Lower leg skin (tissue), 3 donors: ENCODE measurements around the gene CDH16.

Experiments
- CTCF ChIP-seq, 3 donors: fragments of 450-650 bp; IDR thresholded peaks; one replicate each; pipeline ENCODE4 v1.5.1; 2016; ENCODE audit warnings: antibody characterized with exemption in 3 of 3, mild to moderate bottlenecking in 3 of 3, moderate library complexity in 2 of 3
- POLR2A ChIP-seq, 2 donors: fragments of 450-650 bp; IDR thresholded peaks; one replicate each; pipeline ENCODE4 v1.6.1; 2016 to 2017; ENCODE audit warnings: antibody characterized with exemption in 2 of 2, mild to moderate bottlenecking in 1 of 2, moderate library complexity in 1 of 2

DNA sequence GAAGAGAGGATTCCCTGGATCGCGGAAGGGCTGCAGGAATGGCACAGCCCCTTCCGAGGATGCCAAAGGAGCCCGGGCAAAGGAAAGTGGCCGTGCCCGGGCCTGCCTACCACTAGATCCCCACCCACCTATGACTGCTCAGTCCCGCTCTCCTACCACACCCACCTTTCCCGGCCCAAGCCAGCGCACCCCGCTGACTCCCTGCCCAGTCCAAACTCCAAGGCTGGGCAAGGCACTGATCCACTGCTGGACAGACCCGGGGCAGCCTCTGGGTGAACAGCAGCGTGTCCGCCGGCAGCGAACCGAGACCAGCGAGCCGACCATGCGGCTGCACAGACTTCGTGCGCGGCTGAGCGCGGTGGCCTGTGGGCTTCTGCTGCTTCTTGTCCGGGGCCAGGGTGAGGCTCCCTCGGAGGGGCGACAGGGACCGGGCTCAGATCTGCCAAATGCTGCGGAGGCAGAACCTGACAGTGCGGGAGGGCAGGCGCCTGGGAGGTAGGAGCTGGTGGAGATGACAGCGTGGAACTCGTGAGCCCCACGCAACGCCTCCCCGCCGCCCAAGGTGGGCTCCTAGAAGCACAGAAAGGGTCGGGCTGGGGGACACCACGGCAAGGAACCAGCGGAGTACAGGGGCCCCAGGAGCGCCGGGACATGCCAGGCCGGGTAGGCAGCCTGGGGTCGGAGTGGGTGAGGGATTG is 16.8 kb upstream of the CDH16 start, which contains the start of gene CES2:
- no peak for TF ChIP-seq CTCF (IDR thresholded peaks at IDR 0.05)
- no peak for TF ChIP-seq POLR2A (IDR thresholded peaks at IDR 0.05)
